B cell (primary cell): Measurements from ENCODE around the gene NECTIN4.

ENCODE experiments used
- EZH2 ChIP-seq: IDR thresholded peaks from 2 replicates; pipeline ENCODE4 v1.6.1; 2012; ENCODE audit warnings: borderline replicate concordance, low read depth, mild to moderate bottlenecking, moderate library complexity, low read length; ENCODE audit not compliant: insufficient read depth, poor library complexity, severe bottlenecking
- TF ChIP-seq, protein P1 (sequence below): fragments of 200-600 bp; IDR thresholded peaks from one replicate; pipeline ENCODE4 v1.8.0; 2022; ENCODE audit warnings: antibody characterized with exemption, mild to moderate bottlenecking

DNA sequence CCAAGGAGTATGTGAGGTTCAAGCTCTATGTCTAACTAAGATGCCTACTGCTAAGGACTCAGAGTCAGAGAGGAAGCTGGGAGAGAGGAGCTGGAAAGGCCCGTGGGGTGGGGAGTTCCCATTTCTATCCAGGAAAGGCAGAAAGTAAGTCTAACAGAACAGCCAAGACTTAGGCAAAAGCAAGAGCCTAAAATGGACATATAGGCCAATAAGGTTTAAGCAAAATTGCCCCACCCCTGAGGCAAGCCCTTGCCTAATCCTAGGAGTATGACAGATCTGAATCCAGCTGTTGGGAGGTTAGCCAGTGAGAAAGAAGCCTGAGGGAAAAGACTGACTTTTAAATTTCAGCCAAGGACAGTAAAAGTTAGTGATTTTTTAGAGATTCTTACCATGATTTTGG, 7.2 kb upstream of the NECTIN4 start:
- TF ChIP-seq, protein P1, sequence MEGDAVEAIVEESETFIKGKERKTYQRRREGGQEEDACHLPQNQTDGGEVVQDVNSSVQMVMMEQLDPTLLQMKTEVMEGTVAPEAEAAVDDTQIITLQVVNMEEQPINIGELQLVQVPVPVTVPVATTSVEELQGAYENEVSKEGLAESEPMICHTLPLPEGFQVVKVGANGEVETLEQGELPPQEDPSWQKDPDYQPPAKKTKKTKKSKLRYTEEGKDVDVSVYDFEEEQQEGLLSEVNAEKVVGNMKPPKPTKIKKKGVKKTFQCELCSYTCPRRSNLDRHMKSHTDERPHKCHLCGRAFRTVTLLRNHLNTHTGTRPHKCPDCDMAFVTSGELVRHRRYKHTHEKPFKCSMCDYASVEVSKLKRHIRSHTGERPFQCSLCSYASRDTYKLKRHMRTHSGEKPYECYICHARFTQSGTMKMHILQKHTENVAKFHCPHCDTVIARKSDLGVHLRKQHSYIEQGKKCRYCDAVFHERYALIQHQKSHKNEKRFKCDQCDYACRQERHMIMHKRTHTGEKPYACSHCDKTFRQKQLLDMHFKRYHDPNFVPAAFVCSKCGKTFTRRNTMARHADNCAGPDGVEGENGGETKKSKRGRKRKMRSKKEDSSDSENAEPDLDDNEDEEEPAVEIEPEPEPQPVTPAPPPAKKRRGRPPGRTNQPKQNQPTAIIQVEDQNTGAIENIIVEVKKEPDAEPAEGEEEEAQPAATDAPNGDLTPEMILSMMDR = no peak
- TF ChIP-seq EZH2 = no peak
